Activated CD4-positive, CD25-positive, alpha-beta regulatory T cell treated with anti-CD3 and anti-CD28 coated beads, Interleukin-2, amount 50 U/mL, for 24 hours (primary cell): ENCODE data around the gene KEL.
A peak's percentile ranks its signal among the peaks of the same experiment; 100 is the strongest.
"Not testable (repeated sequence)": the region's sequence is repeated elsewhere in the genome, so short reads cannot be mapped to it uniquely, and the experiment has no call there.

ENCODE experiments used
- ATAC-seq, 2 donors: fragments of 150-1000 bp; cut with Tn5 transposase; one replicate each; pipeline ENCODE4 v1.10.0; 2021; ENCODE audit warnings: mild to moderate bottlenecking in 1 of 2, moderate library complexity in 1 of 2

Gene KEL, protein sequence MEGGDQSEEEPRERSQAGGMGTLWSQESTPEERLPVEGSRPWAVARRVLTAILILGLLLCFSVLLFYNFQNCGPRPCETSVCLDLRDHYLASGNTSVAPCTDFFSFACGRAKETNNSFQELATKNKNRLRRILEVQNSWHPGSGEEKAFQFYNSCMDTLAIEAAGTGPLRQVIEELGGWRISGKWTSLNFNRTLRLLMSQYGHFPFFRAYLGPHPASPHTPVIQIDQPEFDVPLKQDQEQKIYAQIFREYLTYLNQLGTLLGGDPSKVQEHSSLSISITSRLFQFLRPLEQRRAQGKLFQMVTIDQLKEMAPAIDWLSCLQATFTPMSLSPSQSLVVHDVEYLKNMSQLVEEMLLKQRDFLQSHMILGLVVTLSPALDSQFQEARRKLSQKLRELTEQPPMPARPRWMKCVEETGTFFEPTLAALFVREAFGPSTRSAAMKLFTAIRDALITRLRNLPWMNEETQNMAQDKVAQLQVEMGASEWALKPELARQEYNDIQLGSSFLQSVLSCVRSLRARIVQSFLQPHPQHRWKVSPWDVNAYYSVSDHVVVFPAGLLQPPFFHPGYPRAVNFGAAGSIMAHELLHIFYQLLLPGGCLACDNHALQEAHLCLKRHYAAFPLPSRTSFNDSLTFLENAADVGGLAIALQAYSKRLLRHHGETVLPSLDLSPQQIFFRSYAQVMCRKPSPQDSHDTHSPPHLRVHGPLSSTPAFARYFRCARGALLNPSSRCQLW

DNA sequence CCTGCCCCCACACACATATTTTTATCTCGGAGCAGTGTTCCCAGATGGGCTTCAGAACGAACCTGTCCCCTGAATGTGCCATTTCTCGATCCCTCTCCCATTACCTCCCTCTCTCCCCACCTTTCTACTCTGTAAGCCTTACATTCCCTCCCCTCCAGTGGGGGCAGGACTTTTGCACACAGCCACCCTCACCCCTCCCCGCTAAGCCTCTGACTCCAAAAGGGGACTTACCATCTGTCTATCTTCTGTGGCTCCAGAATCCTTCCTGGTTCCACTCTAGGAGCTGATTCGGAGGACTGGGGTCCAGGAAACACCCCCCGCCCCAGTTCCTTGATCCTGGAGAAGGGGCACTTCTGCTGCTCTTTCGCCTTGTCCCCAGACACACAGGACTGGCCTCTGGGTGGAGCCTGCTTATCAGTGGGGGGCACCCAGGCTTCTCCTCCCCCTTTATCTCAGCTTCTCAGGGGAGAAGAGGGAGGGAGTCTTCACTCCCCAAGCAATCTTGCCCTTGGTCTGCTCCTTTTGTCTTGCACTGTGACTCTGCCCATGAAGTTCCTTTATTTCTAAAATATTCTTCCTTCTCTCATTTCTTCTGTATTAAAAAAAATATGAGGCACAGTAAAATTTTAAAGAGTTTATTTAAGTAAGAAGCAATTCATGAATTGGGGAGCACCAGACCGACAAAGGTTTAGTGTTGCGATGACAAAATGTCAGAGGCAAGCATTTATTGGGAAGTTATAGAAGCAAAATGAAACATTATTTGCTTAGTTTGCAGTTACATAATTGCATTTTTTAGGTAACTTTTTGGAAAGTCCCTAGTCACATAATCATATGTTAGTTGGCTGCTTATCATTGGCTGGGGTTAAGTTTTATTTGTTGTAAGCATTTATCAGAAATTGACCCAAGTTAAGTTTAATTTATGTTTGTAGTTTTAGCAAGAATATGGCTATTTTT is at the start of gene KEL:
KEL (minus strand) TSS at position 391 of the 954 bp plus-strand sequence; CDS start at position 234, 157 bp downstream.
- ATAC-seq: no peak

DNA sequence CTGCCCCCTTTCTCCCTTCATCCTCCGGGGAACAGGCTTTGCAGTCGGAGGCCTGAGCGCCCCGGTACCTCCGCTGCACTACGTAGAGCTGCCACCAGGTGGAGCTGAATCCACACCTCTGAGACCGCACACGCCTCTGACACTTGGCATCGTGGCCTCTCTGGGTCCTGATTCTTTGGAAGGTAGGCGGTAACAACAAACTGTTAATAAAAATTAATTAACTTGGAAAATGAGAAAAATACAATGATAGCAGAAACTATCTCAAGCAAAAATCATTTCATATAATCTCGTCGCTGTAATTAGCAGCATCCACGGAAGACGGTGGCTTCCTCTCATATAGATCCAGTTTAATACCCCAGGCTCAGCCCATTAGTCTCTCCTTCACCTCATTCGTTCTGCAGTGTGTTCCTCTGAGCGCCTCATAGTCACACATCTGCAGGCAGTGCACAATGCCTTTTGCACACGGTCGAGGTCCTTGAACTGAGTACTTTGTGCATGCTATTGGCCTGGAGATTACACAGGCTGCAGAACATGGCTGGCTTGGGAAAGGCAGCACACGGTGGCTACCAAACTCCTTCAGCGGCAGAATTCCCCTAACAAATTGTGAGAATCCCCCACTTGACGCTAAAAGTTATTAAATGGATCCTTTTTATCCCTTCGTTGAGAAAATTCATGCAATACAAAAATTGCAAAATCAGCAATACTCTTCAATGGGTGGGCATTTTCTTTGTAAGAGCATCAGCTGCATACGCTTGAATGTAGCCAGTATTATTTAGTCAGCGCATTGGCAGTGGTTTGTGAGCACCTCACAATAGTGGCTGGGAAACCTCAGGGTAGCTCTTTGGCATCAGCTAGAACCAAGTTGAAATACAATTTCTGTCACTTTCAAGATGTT is 46.1 kb upstream of the KEL start:
- ATAC-seq: peak; percentile 86 to 93

DNA sequence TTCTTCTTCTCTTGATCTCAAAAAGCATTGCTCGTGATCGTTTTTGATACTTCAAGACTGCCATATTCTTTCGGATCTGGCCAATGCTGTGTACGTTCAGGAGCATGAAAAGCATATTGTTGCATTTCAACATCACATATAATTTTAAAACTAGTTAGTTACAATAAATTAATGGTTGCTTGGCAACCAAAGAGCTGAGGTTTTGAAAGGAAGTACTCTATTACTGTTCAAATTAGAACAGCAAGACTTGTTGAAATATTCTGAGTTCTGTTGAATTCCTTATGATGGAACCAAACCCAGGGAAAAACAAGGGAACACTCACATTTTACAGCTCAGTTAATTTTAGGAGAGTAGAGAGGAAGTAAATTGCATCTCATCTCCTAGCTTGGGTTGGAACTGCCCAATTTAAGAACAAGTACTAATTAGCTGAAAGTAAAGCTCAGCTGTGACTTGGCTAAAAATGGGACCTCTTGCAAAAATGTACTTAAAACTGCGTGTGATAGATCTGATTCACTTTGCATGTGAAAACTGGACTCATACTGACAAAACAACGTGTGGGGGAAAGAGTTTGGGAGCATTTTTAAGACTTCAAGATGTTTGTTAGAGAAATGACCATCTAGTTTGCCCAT is 43.6 kb upstream of the KEL start:
- no peak for ATAC-seq

DNA sequence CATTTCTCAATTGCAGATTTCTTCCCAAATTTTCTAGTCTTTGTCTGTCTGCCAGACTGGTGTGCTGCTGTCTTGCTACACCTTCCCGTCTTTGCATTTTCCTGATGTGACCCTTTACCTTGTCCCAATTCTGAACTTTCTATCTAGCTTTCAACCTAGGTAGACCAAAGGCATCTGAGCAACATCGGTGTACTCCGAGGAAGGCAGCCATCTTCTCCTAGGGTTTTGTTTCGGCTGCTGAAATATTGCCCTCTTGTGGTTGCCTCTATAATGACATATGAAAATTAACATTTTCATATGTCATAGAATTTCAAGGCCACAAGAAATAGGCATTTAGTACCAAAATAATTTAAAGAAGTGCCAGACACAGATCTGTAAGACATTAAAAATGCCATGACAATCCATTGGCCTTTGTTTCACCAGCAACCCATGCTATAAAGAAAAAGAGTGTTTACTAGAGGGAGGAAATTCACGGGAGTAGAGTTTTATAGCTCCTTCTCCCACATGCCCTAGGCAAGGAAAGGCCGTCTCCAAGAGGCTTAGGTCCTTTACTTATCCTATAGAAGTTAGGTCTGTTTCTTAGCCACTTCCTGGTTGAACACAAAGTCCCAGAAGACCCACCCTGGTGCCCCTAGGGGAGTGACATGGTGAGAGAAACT is 41.4 kb upstream of the KEL start:
- peak; percentile 62 to 69 for ATAC-seq

DNA sequence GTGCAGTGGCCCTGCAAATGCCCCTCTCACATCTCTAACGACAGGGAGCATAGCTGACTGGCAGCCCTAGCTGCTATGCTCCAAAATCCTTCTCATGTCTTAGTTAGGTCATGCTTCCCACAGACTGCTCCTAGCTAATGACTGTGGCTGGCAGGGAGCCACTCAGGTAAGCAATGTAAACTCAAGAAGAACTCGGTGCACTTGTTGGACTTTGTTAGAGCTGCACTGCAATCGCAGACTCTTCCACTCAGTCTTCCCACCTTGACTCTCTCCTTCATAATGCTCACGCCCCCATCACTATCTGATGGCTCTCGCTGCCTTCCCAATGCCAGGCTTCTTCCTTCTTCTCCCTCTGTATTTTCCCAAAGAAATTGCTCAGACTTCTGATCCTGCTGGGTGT is 40.7 kb upstream of the KEL start:
- ATAC-seq: no peak

DNA sequence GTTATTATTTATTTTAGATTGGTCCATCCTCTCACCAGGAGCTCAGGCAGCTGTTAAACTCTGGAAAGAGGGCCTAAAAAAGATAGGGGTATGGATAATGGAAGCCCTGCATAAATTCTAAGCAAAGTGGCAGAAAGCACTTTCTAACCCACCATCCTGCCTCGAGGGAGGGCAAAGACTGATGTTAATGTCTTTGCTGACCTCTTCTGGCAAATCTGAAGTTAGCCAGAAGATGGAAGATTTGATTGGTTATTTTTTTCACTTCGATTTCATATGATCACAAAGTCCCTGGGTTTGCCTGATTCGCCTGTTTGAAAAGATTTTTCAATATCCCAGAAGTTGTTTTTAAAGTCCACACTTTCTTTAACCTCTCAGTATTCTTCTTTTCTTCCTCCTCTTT is 39.9 kb upstream of the KEL start:
- no peak for ATAC-seq

DNA sequence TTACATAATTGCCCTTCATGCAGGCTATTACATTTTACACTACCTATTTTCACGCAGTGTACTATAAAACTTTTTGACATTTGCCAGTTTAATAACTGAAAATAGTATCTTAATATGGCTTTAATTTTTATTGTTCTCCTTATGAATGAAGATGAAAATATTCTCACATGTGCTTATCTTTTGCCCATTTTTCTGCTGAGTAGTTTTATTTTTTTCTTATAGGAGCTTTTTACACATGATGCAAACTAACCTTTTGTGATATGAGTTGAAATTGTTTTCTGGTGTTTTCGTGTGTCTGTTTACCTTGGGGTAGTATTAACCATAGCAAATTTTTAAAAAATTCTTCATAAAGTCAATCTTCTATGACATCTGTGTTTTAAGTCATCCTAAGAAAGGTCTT is 38.5 kb upstream of the KEL start:
- ATAC-seq: no peak

DNA sequence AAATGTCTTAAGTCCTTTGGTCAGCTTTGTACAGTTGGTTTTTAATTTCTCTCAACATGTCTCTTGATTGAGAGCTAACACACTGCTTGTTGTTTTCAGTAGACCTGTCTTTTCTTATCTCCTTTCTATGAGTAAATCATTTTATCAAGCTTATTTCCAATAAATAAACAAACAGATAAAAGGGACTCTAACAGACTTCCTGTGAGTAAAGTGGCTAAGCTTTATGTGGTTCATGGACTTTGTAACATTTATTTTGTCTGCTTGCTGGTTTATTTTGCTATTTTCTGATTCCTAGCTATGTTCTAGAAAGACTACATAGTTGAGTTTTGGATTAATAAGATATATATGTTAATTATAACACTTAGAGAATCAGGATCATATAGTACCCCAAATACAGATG is 37.6 kb upstream of the KEL start:
- no peak for ATAC-seq

DNA sequence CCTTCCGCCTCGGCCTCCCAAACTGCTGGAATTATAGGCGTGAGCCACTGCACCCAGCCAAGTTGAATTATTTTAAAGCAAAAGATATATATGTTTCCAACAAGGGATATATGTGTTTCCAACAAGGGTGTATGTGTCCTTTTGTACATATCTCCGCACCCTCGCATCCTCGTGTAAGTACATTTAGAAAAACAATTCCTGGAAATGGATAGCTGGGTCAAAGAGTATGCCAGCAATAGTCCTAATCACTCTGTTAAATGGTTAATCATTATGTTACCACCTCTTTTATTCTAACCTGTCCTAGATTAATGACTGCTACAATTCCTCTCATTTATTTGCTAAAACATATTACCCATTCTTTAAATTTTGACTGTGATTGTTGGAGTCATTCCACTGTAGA is 36.8 kb upstream of the KEL start:
- no peak for ATAC-seq

DNA sequence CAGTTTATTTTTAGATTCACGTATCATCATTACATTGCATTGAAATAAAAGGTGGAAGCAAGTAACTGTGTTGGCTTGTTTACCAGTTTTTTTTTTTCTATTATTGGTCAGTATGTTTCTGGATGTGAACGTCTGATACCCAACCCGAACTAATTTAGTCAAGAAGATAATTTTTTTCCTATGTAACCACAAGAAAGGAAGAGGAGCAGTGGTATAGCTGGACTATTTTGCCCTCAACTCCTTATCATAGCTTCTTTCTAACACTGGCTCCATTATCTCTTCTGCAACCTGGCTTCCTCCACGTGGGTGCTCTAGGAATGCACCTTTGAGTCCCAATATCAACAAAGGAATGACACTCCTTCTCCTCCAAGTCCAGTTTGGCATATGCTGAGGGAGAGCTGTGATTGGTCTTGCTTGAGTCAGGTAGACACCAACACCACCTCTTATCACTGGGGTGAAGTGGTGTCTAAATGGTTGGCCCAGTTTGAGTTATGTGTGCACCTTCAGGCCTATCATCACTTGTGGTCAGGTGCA is 35.4 kb upstream of the KEL start:
- no peak for ATAC-seq

DNA sequence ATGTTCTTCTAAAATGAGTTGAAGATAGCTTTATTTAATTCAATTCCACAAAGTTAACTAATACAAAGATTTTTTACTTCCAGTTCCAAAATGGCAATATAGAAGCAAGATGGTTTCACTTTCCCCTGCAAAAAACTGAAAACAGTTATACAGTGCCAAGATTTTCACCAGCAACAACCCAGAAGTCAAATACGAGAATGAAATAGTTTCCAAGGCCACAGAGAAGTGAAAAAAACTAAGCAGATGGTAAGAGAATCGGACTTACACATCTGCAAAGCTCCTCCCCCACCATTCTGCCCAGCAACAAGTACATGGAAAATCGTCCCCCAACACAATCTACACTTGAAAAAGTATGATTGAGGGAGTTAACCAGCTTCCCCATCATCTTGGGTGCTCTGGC is 30.3 kb upstream of the KEL start:
- no peak for ATAC-seq

DNA sequence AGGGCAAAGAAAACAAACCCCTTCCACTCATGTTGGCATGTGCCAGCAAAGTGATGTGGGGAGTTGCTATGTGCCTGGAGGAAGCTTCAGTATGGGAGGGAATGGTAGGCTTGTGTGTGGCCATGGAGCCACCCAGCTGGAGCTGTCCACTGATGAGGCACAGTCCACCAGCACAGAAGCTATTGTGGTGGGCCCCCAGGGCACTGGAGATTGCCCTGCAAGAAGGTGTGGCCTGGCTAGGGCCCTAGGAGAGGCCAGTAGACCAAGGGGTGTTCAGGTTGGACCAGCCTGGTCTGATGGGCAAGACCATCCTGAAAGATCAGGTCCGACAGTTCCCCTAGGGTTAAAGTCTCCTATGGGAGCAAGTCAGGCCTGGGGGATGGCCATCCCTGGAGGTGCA is 22.1 kb upstream of the KEL start:
- no peak for ATAC-seq

DNA sequence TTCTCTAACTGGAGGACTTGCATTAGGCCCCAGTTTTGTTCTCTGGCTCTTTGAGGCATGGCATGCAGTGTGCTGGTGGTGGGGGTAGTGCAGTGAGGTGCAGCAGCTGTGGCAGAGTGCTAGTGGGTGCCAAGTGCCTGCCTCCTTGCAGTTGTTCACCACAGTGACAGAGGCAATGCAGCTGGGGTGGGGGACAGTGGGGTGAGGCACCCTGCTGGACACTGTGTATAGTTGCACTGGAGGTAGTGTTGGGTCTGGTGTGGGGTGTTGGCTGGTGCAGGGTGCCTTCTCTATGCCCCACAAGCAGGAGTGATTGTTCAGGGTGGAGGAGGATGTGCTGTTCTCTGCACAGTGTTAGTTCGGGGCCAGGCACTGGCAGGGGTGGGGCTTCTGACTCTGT is 21.7 kb upstream of the KEL start:
- ATAC-seq: no peak

DNA sequence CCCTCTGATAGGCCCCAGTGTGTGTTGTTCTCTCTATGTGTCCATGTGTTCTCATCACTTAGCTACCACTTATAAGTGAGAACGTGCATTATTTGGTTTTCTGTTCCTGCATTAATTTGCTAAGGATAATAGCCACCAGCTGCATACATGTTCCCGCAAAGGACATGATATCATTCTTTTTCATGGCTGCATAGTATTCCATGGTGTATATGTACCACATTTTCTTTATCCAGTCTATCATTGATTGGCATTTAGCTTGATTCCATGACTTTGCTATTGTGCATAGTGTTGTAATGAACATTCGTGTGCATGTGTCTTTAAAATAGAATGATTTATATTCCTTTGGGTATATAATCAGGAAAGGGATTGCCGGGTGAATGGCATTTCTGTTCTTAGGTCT is 16.2 kb upstream of the KEL start:
- ATAC-seq: not testable (repeated sequence)

DNA sequence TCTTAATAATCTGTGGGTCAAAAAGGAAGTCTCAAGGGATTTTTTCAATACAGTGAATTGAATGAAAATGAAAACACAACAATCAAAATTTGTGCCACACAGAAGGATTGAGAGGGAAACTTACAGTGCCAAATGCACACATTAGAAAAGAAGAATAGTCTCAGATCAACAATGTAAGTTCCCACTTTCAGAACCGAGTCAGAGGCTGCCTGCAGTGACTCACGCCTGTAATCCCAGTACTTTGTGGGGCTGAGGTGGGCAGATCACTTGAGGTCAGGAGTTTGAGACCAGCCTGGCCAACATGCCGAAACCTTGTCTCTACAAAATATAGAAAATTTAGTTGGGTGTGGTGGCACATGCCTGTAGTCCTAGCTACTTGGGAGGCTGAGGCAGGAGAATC is 12.5 kb upstream of the KEL start:
- no peak for ATAC-seq

DNA sequence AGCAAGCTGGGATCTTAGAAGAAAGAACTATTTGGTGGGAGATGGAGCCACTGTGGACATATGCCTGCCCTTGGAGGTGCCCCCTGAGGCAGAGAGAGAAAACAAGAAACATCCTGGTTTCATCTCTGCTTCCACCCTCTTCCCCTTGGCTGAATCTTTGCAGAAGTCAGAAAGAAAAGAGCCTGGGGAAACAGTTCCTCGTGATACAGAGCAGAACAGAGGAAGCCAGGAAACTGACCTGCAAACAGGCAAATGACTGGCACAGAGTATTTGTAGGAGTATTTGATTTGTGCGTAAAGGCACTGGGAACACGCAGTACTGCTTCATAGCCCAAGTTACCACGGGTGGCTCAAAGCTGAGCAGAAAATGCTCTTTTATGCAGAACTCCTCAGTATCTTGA is 7.0 kb upstream of the KEL start:
- no peak for ATAC-seq

DNA sequence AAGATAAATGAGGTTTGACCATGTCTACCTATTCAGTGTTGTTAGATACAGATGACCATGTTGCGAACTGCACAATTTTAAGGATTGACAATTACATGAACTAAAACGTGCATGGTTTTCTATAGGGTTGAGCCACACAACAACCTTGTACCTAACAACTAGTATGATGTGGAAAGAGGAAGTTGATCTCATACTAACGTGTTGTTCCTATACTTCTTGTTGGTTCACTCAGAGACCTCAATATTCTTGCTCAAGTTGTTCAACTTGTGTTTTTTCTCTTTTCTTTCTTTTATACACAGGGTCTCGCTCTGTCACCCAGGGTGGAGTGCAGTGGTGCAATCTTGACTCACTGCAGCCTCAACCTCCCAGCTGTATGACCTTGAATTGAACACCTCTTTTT is 6.1 kb upstream of the KEL start:
- ATAC-seq: no peak

DNA sequence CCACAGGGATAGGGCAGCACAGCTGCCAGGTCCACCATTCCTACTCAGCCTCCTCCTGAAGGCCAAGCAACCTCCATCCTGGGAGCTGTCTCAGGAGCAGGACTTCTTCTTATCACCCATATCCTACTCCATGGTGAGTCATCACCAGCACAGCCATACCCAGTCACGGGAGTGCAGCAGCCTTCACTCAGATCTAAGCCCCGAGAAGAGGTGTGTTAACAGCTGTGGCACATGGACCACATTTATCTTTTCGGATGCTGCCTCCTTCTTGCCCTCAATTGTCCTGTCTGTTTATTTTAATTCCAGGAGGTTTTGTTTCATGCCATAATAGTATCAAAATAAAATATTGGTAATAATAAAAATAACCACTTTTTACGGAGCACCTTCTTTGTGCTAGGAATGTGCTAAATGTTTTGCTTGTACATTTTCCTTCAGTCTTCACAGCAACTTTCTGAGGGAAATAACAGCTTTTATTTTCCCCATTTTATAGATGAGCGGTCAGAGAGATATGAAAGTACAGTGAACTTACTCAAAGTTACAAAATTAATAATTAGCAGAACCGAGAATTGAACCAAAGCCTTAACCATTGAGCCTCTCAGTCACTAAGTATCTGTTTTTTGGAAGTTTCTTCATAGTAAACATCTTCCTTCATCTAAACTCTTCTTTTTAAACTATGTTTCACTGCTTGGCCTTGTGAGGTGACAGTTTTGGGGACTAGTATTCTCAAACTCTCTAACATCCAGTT is 2.5 kb upstream of the KEL start:
- no peak for ATAC-seq

DNA sequence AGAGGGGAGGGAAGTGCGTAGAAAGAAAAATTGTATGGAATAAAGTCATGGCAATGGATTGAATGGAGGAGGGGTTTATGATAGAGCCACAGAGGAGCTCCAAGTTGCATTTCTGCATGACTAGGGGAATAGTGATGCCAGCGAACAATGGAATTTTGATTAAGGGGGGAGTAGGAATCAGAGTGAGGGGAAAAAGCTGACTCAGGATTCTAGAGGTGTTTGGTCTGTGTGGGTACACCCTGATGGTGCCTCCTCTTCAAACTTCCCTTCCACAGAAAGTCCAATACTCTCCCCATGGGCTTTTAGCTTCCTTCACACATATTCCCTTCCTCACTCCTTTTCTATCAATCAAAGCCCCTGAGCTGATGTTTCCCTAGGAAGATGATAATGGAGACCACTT is 1.8 kb upstream of the KEL start:
- no peak for ATAC-seq

DNA sequence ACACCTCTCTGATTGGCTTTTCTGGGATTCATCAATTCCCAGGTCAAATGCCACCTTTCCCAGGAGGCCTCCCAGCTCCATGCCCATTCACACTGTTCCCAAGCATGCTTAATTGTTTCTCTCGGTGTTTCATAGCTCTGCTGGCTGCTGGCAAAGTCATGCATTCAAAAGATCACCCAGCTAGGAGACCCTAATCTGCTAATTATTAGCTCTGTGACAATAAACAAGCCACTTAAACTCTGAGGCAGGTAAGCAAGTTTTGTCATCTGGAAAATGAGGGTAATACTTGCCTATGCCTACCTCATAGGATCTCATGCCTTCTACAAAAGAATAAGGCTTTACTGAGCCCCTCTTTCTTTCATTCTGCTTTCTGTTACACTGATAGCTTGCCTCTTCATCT is 828 bp upstream of the KEL start:
- no peak for ATAC-seq
